ENCODE results near the gene TEX13D.

DNA sequence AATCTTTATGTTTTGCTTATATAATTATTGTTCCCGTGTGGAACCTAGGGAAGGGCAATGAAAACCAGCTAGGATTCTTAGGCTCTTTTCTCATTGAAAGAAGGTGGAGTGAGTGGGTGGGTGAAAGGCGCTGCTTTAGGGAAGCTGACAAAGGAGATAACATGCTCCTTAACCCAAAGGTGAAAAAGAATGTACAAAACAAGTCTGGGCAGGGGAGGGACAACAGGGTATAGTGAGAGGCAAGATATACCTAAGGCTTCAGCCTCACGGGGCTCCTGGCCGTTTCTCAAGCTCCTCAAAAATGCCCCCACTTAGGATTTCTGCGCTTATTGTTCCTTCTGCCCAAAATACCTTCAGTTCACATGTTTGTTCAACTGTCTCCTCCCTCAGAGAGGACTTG is 15.7 kb downstream of the TEX13D start:
- TF ChIP-seq EZH2phosphoT487 (IDR thresholded peaks at IDR 0.05; ENCODE audit: borderline replicate concordance, low read length) = no peak
- TF ChIP-seq, protein P1, sequence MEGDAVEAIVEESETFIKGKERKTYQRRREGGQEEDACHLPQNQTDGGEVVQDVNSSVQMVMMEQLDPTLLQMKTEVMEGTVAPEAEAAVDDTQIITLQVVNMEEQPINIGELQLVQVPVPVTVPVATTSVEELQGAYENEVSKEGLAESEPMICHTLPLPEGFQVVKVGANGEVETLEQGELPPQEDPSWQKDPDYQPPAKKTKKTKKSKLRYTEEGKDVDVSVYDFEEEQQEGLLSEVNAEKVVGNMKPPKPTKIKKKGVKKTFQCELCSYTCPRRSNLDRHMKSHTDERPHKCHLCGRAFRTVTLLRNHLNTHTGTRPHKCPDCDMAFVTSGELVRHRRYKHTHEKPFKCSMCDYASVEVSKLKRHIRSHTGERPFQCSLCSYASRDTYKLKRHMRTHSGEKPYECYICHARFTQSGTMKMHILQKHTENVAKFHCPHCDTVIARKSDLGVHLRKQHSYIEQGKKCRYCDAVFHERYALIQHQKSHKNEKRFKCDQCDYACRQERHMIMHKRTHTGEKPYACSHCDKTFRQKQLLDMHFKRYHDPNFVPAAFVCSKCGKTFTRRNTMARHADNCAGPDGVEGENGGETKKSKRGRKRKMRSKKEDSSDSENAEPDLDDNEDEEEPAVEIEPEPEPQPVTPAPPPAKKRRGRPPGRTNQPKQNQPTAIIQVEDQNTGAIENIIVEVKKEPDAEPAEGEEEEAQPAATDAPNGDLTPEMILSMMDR (IDR thresholded peaks at IDR 0.05; ENCODE audit: low read depth, low read length, poor library complexity, severe bottlenecking) = no peak

Data from DOHH2 (cell line).